WTC11 (cell line): Measurements from ENCODE around the gene SMAD5. TPM values are rescaled to one million over a fixed set of nuclear protein-coding genes. Genes with fewer than 3 reads are reported as not detected.

Experiments
- ATAC-seq: fragments of 200-7000 bp; cut with Tn5 transposase; 2 replicates; pipeline ENCODE4 v1.10.0; 2021; ENCODE audit warnings: mild to moderate bottlenecking, moderate library complexity
- CTCF ChIA-PET: fragments of 300-600 bp; sonication (Branson Sonifier 250); formaldehyde crosslinking; loops from one replicate; lab custom pipeline; 2021; ENCODE audit warnings: antibody characterized with exemption; lab: Charles Lee
- POLR2A ChIA-PET: fragments of 350-600 bp; sonication (Branson Sonifier 250); formaldehyde crosslinking; loops from one replicate; lab custom pipeline; 2021; ENCODE audit warnings: antibody characterized with exemption; lab: Charles Lee
- DNase-seq: peaks from one replicate; pipeline ENCODE4 v3.0.0; 2021; ENCODE audit warnings: low spot score
- H3K27ac Mint-ChIP-seq: 2 replicates; pipeline ENCODE4 v1.8.0; 2021; ENCODE audit warnings: mixed read lengths
- H3K27me3 Mint-ChIP-seq: 2 replicates; pipeline ENCODE4 v1.8.0; 2021; ENCODE audit warnings: low read depth, mild to moderate bottlenecking, moderate library complexity, mixed read lengths
- H3K36me3 Mint-ChIP-seq: 2 replicates; pipeline ENCODE4 v1.8.0; 2021; ENCODE audit warnings: mixed read lengths
- H3K4me1 Mint-ChIP-seq: 2 replicates; pipeline ENCODE4 v1.8.0; 2022; ENCODE audit warnings: mixed read lengths
- H3K4me3 Mint-ChIP-seq: 2 replicates; pipeline ENCODE4 v1.8.0; 2021; ENCODE audit warnings: mild to moderate bottlenecking, moderate library complexity, mixed read lengths
- H3K9me3 Mint-ChIP-seq: 2 replicates; pipeline ENCODE4 v1.8.0; 2021; ENCODE audit warnings: mixed read lengths
- ARID4B ChIP-seq: sonication (generic); formaldehyde crosslinking; IDR thresholded peaks from 2 replicates; pipeline ENCODE4 v1.8.0; 2023; ENCODE audit warnings: missing genetic modification reagents, mild to moderate bottlenecking, borderline replicate concordance
- ATF1 ChIP-seq: sonication (generic); formaldehyde crosslinking; IDR thresholded peaks from 2 replicates; pipeline ENCODE4 v1.8.1; 2023; ENCODE audit warnings: mild to moderate bottlenecking, moderate library complexity, missing genetic modification reagents
- ATF6 ChIP-seq: sonication (generic); formaldehyde crosslinking; IDR thresholded peaks from 2 replicates; pipeline ENCODE4 v1.8.1; 2023; ENCODE audit warnings: mild to moderate bottlenecking, missing genetic modification reagents
- CBFB ChIP-seq: sonication (generic); formaldehyde crosslinking; IDR thresholded peaks from 2 replicates; pipeline ENCODE4 v1.8.1; 2022; ENCODE audit warnings: mild to moderate bottlenecking, low read depth, missing genetic modification reagents
- CREB1 ChIP-seq: sonication (generic); formaldehyde crosslinking; IDR thresholded peaks from 2 replicates; pipeline ENCODE4 v1.8.0; 2023; ENCODE audit warnings: mild to moderate bottlenecking, missing genetic modification reagents
- E2F1 ChIP-seq: sonication (generic); formaldehyde crosslinking; IDR thresholded peaks from 2 replicates; pipeline ENCODE4 v1.8.0; 2022; ENCODE audit warnings: mild to moderate bottlenecking, missing genetic modification reagents
- EMX1 ChIP-seq: fragments of 250-450 bp; sonication (Bioruptor Pico); IDR thresholded peaks from 2 replicates; pipeline ENCODE4 v1.8.0; 2021; ENCODE audit warnings: mild to moderate bottlenecking
- ETV6 ChIP-seq: sonication (generic); formaldehyde crosslinking; IDR thresholded peaks from 2 replicates; pipeline ENCODE4 v1.8.1; 2022; ENCODE audit warnings: mild to moderate bottlenecking, missing genetic modification reagents
- FOXP4 ChIP-seq: sonication (generic); formaldehyde crosslinking; IDR thresholded peaks from 2 replicates; pipeline ENCODE4 v1.8.0; 2022; ENCODE audit warnings: mild to moderate bottlenecking, missing genetic modification reagents
- GABPB1 ChIP-seq: sonication (generic); formaldehyde crosslinking; IDR thresholded peaks from 2 replicates; pipeline ENCODE4 v1.8.1; 2023; ENCODE audit warnings: mild to moderate bottlenecking, missing genetic modification reagents
- GTF2I ChIP-seq: fragments of 250-450 bp; sonication (Bioruptor Pico); conservative IDR thresholded peaks from 2 replicates; pipeline ENCODE4 v1.4.0; 2021; ENCODE audit warnings: mild to moderate bottlenecking
- HMGA2 ChIP-seq: fragments of 250-450 bp; sonication (Bioruptor Pico); IDR thresholded peaks from 2 replicates; pipeline ENCODE4 v1.4.0; 2021; ENCODE audit warnings: mild to moderate bottlenecking, moderate library complexity
- KAT7 ChIP-seq: sonication (generic); formaldehyde crosslinking; IDR thresholded peaks from 2 replicates; pipeline ENCODE4 v1.8.1; 2023; ENCODE audit warnings: missing genetic modification reagents, mild to moderate bottlenecking, borderline replicate concordance
- MAX ChIP-seq: sonication (generic); formaldehyde crosslinking; IDR thresholded peaks from 2 replicates; pipeline ENCODE4 v1.8.0; 2022; ENCODE audit warnings: mild to moderate bottlenecking, missing genetic modification reagents
- MLX ChIP-seq: sonication (generic); formaldehyde crosslinking; IDR thresholded peaks from 2 replicates; pipeline ENCODE4 v1.8.1; 2023; ENCODE audit warnings: mild to moderate bottlenecking, missing genetic modification reagents, moderate library complexity
- MXD4 ChIP-seq: fragments of 250-450 bp; sonication (Bioruptor Pico); IDR thresholded peaks from 2 replicates; pipeline ENCODE4 v1.8.0; 2021; ENCODE audit warnings: mild to moderate bottlenecking, moderate library complexity, borderline replicate concordance
- PREB ChIP-seq: sonication (generic); formaldehyde crosslinking; IDR thresholded peaks from 2 replicates; pipeline ENCODE4 v1.8.1; 2022; ENCODE audit warnings: mild to moderate bottlenecking, missing genetic modification reagents, moderate library complexity, borderline replicate concordance
- SMAD4 ChIP-seq: sonication (generic); formaldehyde crosslinking; IDR thresholded peaks from 2 replicates; pipeline ENCODE4 v1.8.0; 2022; ENCODE audit warnings: mild to moderate bottlenecking, missing genetic modification reagents
- SP1 ChIP-seq: sonication (generic); formaldehyde crosslinking; conservative IDR thresholded peaks from 2 replicates; pipeline ENCODE4 v1.8.1; 2022; ENCODE audit warnings: missing genetic modification reagents
- TCF7 ChIP-seq: sonication (generic); formaldehyde crosslinking; IDR thresholded peaks from 2 replicates; pipeline ENCODE4 v1.8.0; 2022; ENCODE audit warnings: mild to moderate bottlenecking, low read depth, missing genetic modification reagents, moderate library complexity
- TP53 ChIP-seq: sonication (generic); formaldehyde crosslinking; IDR thresholded peaks from 2 replicates; pipeline ENCODE4 v1.8.1; 2023; ENCODE audit warnings: mild to moderate bottlenecking, missing genetic modification reagents
- ZNF121 ChIP-seq: sonication (generic); formaldehyde crosslinking; IDR thresholded peaks from 2 replicates; pipeline ENCODE4 v1.8.0; 2023; ENCODE audit warnings: missing genetic modification reagents
- ZNF219 ChIP-seq: sonication (generic); formaldehyde crosslinking; IDR thresholded peaks from 2 replicates; pipeline ENCODE4 v1.8.0; 2023; ENCODE audit warnings: missing genetic modification reagents, mild to moderate bottlenecking, borderline replicate concordance
- ZNF671 ChIP-seq: fragments of 250-450 bp; sonication (Bioruptor Pico); IDR thresholded peaks from 2 replicates; pipeline ENCODE4 v1.8.0; 2021; ENCODE audit warnings: mild to moderate bottlenecking
- total RNA-seq: library from RNA; stranded (reverse); gene quantifications from 3 replicates; pipeline ENCODE4 v1.2.3, GENCODE V29; 2021

Gene SMAD5
- total RNA-seq, 1 experiment from 2014 or later: 65.2 TPM

- TF ChIP-seq ATF6 (CRISPR knock-in tag): no peak
- no peak for TF ChIP-seq CREB1 (CRISPR knock-in tag)
- no peak for TF ChIP-seq PREB (CRISPR knock-in tag)
- no peak for TF ChIP-seq ETV6 (CRISPR knock-in tag)
- TF ChIP-seq MXD4: no peak
- no peak for TF ChIP-seq KAT7
- no peak for TF ChIP-seq HMGA2
- TF ChIP-seq GTF2I (CRISPR knock-in tag): no peak
- TF ChIP-seq ARID4B (CRISPR knock-in tag): no peak
- no peak for TF ChIP-seq ZNF219 (CRISPR knock-in tag)
- no peak for TF ChIP-seq TP53 (CRISPR knock-in tag)
- no peak for TF ChIP-seq MAX (CRISPR knock-in tag)
Observed at GRCh38 chr5:136098176-136098575, 34.5 kb upstream of the SMAD5 start (continued).

GRCh38 chr5:136099870-136100269 lies 32.8 kb upstream of the SMAD5 start:
- no peak overlapping the region for H3K27ac Mint-ChIP-seq
- no peak for DNase-seq
- no peak for ATAC-seq

GRCh38 chr5:136101884-136102283 lies 30.8 kb upstream of the SMAD5 start:
- DNase-seq: no peak
- H3K36me3 Mint-ChIP-seq: no peaks in the 10 kb centered on the region
- no peak for ATAC-seq
- POLR2A ChIA-PET: no interaction called here
- peaks cover 2% of the 10 kb centered on the region; the same call in 1 of the 2 replicates for H3K27me3 Mint-ChIP-seq
- H3K9me3 Mint-ChIP-seq: no peaks in the 10 kb centered on the region
- CTCF ChIA-PET: no interaction called here
- H3K4me3 Mint-ChIP-seq: no peak overlapping the region
- no peak overlapping the region for H3K27ac Mint-ChIP-seq
- peaks cover 29% of the 10 kb centered on the region for H3K4me1 Mint-ChIP-seq
- TF ChIP-seq MLX (CRISPR knock-in tag) (no peak), ATF1 (CRISPR knock-in tag) (no peak), SMAD4 (CRISPR knock-in tag) (no peak), ZNF121 (CRISPR knock-in tag) (no peak), ZNF671 (CRISPR knock-in tag) (no peak), FOXP4 (no peak), CBFB (CRISPR knock-in tag) (no peak), SP1 (CRISPR knock-in tag) (no peak)

More at GRCh38 chr5:136099870-136100269, 32.8 kb upstream of the SMAD5 start:
- ChIA-PET CTCF (interaction anchor here (1.9 kb wide), 1 partner anchor 42 kb away, joined by 5 read pairs; no protein-coding TSS in a partner anchor), POLR2A (no interaction called here)
- Mint-ChIP-seq H3K27me3 (peaks cover 2% of the 10 kb centered on the region; the same call in 1 of the 2 replicates), H3K4me3 (no peak overlapping the region), H3K4me1 (peaks cover 21% of the 10 kb centered on the region), H3K36me3 (no peaks in the 10 kb centered on the region)
- TF ChIP-seq TCF7 (CRISPR knock-in tag) (no peak), E2F1 (no peak), MXD4 (no peak), EMX1 (no peak), GABPB1 (CRISPR knock-in tag) (no peak)
- TF ChIP-seq, all 79 proteins: peak for 0
- no peaks in the 10 kb centered on the region for H3K9me3 Mint-ChIP-seq
